SK-N-MC (cell line): ENCODE data around the gene OAT.

Experiments
- DNase-seq: peaks from one replicate; pipeline ENCODE4 v3.0.0-alpha.2; 2011; ENCODE audit warnings: low read depth, low spot score
- H3K27ac ChIP-seq: fragments of 200-600 bp; sonication (generic); 2 replicates; pipeline ENCODE4 v1.5.1; 2016; ENCODE audit warnings: mixed run types
- H3K36me3 ChIP-seq: fragments of 200-600 bp; sonication (generic); 2 replicates; pipeline ENCODE4 v1.6.1; 2017; ENCODE audit warnings: antibody characterized with exemption, low read length, mixed read lengths; ENCODE audit not compliant: insufficient read depth
- H3K4me3 ChIP-seq: fragments of 200-600 bp; sonication (generic); 2 replicates; pipeline ENCODE4 v1.5.1; 2016
- H3K9ac ChIP-seq: fragments of 200-600 bp; sonication (generic); 2 replicates; pipeline ENCODE4 v1.8.0; 2017; ENCODE audit warnings: mixed run types, mixed read lengths; ENCODE audit not compliant: insufficient read length
- H3K9me3 ChIP-seq: fragments of 200-600 bp; sonication (generic); 2 replicates; pipeline ENCODE4 v1.6.1; 2017; ENCODE audit warnings: low read depth, mild to moderate bottlenecking, antibody characterized with exemption, low read length, moderate library complexity, mixed read lengths
- EZH2 ChIP-seq: fragments of 200-600 bp; sonication (generic); IDR thresholded peaks from one replicate; pipeline ENCODE4 v1.6.1; 2017; ENCODE audit warnings: antibody characterized with exemption
- FOXP2 ChIP-seq: optimal IDR thresholded peaks from 2 replicates; pipeline ENCODE3; 2011; ENCODE audit warnings: mild to moderate bottlenecking, moderate library complexity; ENCODE audit not compliant: insufficient read depth; ENCODE audit errors: extremely low read length, control extremely low read depth
- POLR2AphosphoS5 ChIP-seq: IDR thresholded peaks from 2 replicates; pipeline ENCODE4 v1.6.1; 2012; ENCODE audit warnings: mild to moderate bottlenecking, low read depth, low read length, borderline replicate concordance

The OAT gene

DNA sequence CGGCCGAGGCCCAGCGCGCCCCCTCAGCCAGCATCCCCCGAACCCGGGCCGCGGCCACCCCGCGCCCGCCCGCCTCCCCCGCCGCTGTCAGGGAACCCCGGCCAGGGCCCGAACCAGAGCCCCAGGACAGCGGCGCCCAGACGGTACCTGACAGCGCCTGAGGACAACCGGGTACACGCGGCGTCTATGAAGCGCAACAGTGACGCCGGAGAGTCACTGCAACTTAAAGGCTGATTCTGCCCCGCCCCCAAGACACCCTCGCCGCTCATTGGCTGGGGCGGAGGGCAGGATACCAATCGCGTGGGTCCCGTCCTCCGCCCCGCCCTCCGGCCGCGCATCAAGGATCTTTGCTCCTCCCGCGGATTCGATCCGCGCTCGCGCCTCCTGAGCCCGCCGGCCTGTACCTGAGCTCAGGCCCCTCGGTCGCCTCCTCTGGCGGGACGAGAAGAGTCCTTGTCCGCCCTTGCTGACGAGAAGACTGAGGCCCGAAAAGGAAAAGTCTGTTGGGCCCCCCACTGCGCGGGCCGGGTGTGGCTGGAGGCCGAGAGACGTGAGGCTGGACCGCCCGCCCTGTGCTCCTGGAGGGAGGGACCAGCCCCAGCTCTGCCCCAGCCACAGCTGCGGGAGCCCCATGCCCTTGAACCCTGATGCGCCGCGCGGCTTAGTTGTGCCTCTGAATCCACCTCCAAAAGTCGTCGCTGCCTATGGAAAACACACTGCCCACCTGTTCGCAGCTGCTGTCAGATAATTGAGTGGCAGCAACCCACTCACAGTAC lies at the start of gene OAT:
Gene OAT, minus strand, starts transcription at position 198 of the 776 bp plus-strand sequence. CDS start 6,752 bp downstream, outside the sequence.
- Histone ChIP-seq H3K9ac (no peak within 1 kb of the TSS), H3K4me3 (peak within 1 kb of the TSS; percentile 72), H3K27ac (no peak within 1 kb of the TSS), H3K9me3 (no peaks in the 10 kb centered on the region), H3K36me3 (no peaks in the 10 kb centered on the region)
- TF ChIP-seq POLR2AphosphoS5 (peak; percentile 31; the same call in 1 of the 2 replicates), EZH2 (no peak)
- no peak for DNase-seq

DNA sequence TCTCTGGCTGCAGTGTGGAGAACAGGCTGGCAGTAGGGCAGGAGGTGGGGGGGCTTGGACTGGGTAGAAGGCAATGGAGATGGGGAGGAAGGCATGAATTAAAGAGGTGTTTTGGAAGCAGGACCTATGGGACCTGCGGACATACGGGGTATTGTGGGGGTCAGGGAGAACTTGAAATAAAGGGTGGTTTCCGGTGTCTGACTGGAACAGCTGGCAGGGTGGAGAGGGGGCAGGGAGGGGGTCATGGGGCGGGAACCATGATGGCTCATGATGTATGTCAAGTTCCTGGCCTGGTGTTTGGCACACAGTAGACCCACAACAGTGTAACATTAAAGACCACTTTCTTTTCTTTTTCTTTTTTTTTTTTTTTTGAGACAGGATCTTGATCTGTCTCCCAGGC lies 48.4 kb upstream of the OAT start:
- Histone ChIP-seq H3K9ac (no peak overlapping the region), H3K36me3 (no peaks in the 10 kb centered on the region), H3K27ac (no peak overlapping the region), H3K4me3 (no peak overlapping the region), H3K9me3 (no peaks in the 10 kb centered on the region)
- DNase-seq = no peak
- no peak for TF ChIP-seq EZH2
- no peak for TF ChIP-seq FOXP2
- no peak for TF ChIP-seq POLR2AphosphoS5

DNA sequence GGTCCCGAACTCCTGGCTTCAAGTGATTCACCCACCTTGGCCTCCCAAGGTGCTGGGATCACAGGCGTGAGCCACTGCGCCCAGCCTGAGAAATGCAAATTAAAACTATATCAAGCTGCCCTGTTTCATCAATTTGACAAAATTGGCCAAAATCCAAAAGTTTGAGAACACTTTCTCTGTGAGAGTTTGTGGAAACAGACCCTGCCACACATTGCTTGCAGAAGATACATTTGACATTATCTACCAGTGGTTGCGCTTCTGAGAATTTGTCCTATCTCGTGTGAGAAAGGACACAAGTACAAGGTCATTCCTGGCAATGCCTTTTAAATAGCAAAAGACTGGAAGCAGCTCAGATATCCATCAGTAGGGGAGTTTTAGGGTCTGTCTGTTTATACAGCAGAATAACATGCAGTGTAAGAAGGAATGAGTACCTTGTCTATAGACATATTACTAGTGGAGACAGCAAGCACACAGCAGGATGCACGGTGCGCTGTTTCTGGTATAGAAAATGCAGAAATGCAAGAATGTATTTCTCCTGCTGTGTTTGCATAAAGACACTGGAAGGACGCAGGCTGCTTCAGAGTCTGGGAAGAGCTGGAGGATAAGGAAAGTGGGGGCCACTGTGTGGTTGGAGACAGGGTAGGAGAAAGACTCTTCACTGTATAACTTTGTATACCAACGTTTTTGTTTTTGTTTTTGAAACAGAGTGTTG lies 47.2 kb upstream of the OAT start:
- no peak overlapping the region for H3K4me3 ChIP-seq
- DNase-seq = no peak
- TF ChIP-seq POLR2AphosphoS5 (no peak), FOXP2 (no peak), EZH2 (no peak)
- H3K36me3 ChIP-seq = no peaks in the 10 kb centered on the region
- H3K27ac ChIP-seq = no peak overlapping the region
- no peaks in the 10 kb centered on the region for H3K9me3 ChIP-seq
- H3K9ac ChIP-seq = no peak overlapping the region

DNA sequence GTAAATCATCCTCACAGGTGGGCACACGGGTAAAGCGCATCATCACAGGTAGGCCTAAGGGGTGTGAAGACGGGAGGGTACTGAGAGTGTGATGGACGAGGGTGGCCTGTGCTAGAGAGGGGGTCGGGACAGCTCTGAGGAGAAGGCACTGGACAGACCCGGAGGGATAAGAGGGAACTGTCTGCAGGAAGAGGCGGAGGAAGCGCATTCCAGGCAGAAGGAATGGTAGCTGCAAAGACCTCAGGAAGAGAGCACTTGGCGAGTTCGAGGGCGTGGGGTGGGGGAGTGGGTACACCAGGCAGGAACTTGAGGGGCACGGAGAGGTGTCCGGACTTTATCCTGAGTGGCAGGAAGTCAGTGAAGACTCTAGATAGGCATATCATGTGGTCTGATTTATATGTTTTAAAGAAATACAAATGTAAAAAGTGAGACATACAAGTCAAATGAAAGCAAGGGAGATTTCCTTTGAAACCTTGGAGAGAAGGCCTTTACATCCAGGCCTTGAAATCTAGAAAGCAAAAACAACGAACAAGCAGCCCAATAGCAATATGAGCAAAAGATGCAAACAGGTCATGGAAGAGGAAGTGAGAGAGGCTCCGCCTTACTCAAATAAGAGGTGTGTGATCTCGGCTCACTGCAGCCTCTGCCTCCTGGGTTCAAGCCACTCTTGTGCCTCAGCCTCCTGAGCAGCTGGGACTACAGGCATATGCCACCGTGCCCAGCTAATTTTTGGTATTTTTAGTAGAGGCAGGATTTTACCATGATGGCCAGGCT lies 46.5 kb upstream of the OAT start:
- Histone ChIP-seq H3K4me3 (no peak overlapping the region), H3K27ac (no peak overlapping the region), H3K36me3 (no peaks in the 10 kb centered on the region), H3K9me3 (no peaks in the 10 kb centered on the region), H3K9ac (no peak overlapping the region)
- no peak for TF ChIP-seq EZH2
- no peak for TF ChIP-seq POLR2AphosphoS5
- no peak for TF ChIP-seq FOXP2
- no peak for DNase-seq

DNA sequence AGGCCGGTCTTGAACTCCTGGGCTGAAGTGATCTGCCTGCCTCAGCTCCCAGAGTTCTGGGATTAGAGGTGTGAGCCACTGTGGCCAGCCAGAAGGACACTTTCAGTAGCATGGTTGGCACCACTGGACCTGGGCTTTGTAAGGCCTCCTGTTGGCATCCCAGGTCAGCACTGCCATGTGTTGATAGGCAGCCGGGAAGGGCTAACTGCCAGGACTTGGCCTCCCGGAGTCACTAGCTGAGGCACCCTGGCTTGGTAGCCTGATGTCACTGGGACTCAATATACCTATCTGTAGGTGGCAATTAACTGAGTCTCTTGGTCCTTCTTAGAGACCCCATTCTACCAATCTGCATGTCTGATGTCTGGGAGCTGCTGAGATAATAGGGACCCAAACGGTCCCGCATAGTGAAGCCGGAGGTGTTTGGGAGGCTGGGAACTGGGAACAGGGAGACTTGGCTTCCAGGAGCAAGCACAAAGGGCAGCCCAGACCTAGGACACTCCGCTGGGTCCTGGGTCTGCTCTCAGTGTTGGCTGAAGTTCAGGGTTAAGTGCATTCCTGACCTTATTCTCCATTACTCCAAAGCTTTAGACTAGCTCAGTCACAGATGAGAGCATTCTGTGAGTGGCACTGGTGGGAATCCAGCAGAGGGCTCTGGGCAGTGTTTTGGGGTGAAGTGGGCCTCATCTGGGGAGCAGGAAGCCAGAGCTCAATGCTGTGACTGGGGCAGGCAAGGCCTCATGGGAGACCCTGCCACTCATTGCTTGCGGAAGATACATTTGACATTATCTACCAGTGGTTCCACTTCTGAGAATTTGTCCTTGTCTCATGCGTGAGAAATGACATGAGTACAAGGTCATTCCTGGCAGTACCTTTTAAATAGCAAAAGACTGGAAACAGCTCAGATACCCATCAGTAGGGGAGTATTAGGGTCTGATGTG lies 45.6 kb upstream of the OAT start:
- no peak overlapping the region for H3K9ac ChIP-seq
- H3K27ac ChIP-seq = no peak overlapping the region

DNA sequence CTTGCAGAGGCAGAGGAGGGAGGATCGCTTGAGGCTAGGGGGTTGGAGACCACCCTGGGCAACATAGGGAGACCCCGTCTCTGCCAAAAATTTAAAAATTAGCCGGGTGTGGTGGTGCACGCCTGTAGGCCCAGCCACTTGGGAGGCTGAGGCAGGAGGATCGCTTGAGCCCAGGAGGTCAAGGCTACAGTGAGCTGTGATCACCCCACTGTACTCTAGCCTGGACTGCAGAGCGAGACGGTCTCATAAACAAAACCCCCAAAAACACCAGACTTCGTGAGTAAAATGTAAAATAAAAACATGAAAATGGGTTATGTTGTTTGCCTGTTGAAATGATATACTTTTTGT lies 43.6 kb upstream of the OAT start:
- Histone ChIP-seq H3K36me3 (no peaks in the 10 kb centered on the region), H3K4me3 (peak overlapping the region; percentile 78), H3K9me3 (no peaks in the 10 kb centered on the region), H3K27ac (no peak overlapping the region), H3K9ac (no peak overlapping the region)
- TF ChIP-seq EZH2 = no peak
- no peak for TF ChIP-seq FOXP2
- TF ChIP-seq POLR2AphosphoS5 = no peak
- no peak for DNase-seq

More for the DNA sequence above, 45.6 kb upstream of the OAT start:
- TF ChIP-seq EZH2 (no peak), POLR2AphosphoS5 (no peak), FOXP2 (no peak)
- no peak for DNase-seq
- Histone ChIP-seq H3K4me3 (no peak overlapping the region), H3K9me3 (no peaks in the 10 kb centered on the region), H3K36me3 (no peaks in the 10 kb centered on the region)

DNA sequence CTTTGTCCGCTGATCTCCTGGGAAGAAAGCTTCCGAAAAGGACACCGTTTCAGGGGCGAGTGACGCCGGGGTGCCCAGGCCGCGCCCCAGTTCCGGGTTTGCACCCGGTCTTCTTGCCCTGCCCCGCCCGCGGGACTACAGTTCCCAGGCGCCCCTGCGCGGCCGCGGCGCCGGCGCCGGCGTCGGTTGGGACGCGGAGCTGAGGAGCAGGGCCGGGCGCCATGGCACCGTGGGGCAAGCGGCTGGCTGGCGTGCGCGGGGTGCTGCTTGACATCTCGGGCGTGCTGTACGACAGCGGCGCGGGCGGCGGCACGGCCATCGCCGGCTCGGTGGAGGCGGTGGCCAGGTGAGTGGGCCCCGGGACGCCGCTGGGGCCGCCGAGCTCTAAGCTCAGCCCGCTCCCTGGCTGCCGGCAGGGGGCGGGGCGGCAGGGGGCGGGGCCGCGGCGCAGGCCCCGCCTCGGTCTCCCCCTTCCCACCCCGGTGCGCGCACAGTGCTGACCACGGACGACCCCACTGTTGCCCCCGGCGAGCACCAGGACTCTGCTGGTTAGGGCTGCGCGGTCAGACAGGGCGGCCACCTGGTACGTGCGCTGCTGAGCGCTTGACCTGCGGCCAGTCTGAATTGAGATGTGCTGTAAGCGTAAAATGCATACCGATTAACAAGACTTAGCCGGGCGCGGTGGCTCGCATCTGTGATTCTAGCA lies 43.1 kb upstream of the OAT start, which contains the start of gene LHPP:
Gene LHPP, plus strand, starts transcription at position 182 of the 706 bp plus-strand sequence. Its CDS starts 40 bp downstream, at position 222.
- peak within 1 kb of the TSS; percentile 45 for H3K9ac ChIP-seq
- no peak for DNase-seq
- H3K9me3 ChIP-seq = no peaks in the 10 kb centered on the region
- H3K27ac ChIP-seq = no peak within 1 kb of the TSS
- TF ChIP-seq EZH2 (no peak), FOXP2 (no peak), POLR2AphosphoS5 (no peak; the same call in 1 of the 2 replicates)
- peak within 1 kb of the TSS; percentile 78 for H3K4me3 ChIP-seq
- H3K36me3 ChIP-seq = no peaks in the 10 kb centered on the region
